CD14-positive monocyte (primary cell): ENCODE results near the gene LTBP4. TPM values are rescaled to one million over a fixed set of nuclear protein-coding genes. Genes with fewer than 3 reads are reported as not detected.

Experiments used
- DNase-seq, 3 donors: peaks; one replicate each; pipeline ENCODE4 v3.0.0-alpha.2; 2011 to 2022
- H2AFZ ChIP-seq: 2 replicates; pipeline ENCODE4 v1.6.0; 2012; ENCODE audit warnings: mild to moderate bottlenecking, low read depth, low read length, inconsistent platforms; ENCODE audit not compliant: insufficient read depth, poor library complexity, severe bottlenecking
- H3K27ac ChIP-seq, 2 donors: 1 replicate in 1 of 2; 2 replicates in 1 of 2; pipeline ENCODE4 v1.5.1; 2012 to 2013; ENCODE audit warnings: low read length in 2 of 2, control low read depth in 1 of 2, inconsistent platforms in 1 of 2, low read depth in 1 of 2, mild to moderate bottlenecking in 1 of 2
- H3K27me3 ChIP-seq, 2 donors: one replicate each; pipeline versions ENCODE4 v1.6.0 to v1.6.1; 2011 to 2013; ENCODE audit warnings: low read length in 2 of 2; ENCODE audit not compliant: control insufficient read depth in 2 of 2, insufficient read depth in 2 of 2
- H3K36me3 ChIP-seq, 2 donors: replicated peaks in 1 of 2; 1 replicate in 1 of 2; 2 replicates in 1 of 2; pipeline versions ENCODE4 v1.5.1 to v1.6.1; 2012 to 2013; ENCODE audit warnings: low read length in 2 of 2, control low read depth in 1 of 2, inconsistent platforms in 1 of 2, mild to moderate bottlenecking in 1 of 2; ENCODE audit not compliant: insufficient read depth in 2 of 2, control insufficient read depth in 1 of 2
- H3K4me1 ChIP-seq, 2 donors: 1 replicate in 1 of 2; 2 replicates in 1 of 2; pipeline versions ENCODE4 v1.5.1 to v1.6.1; 2012 to 2013; ENCODE audit warnings: low read length in 2 of 2, control low read depth in 1 of 2, inconsistent platforms in 1 of 2, mild to moderate bottlenecking in 1 of 2, moderate library complexity in 1 of 2; ENCODE audit not compliant: insufficient read depth in 2 of 2, control insufficient read depth in 1 of 2
- H3K4me2 ChIP-seq: replicated peaks from 2 replicates; pipeline ENCODE3; 2012; ENCODE audit warnings: low read length, moderate library complexity, mild to moderate bottlenecking; ENCODE audit not compliant: poor library complexity, severe bottlenecking; ENCODE audit errors: extremely low read depth
- H3K4me3 ChIP-seq, 3 experiments: fragments of 200-600 bp in 1 of 3; sonication (generic) in 1 of 3; replicated peaks in 1 of 3; 1 replicate in 2 of 3; 2 replicates in 1 of 3; pipeline ENCODE4 v1.5.1; 2011 to 2013; ENCODE audit warnings: low read length in 3 of 3, mild to moderate bottlenecking in 3 of 3, control low read depth in 2 of 3, low read depth in 2 of 3, inconsistent platforms in 1 of 3, moderate library complexity in 1 of 3
- H3K79me2 ChIP-seq: 2 replicates; pipeline ENCODE4 v1.6.0; 2012; ENCODE audit warnings: mild to moderate bottlenecking, control low read depth, inconsistent platforms, low read length, moderate library complexity; ENCODE audit not compliant: insufficient read depth
- H3K9ac ChIP-seq: 2 replicates; pipeline ENCODE4 v1.6.0; 2017; ENCODE audit warnings: low read length, mild to moderate bottlenecking; ENCODE audit not compliant: insufficient read depth, poor library complexity, severe bottlenecking
- H3K9me3 ChIP-seq, 2 donors: replicated peaks in 1 of 2; 1 replicate in 1 of 2; 2 replicates in 1 of 2; pipeline versions ENCODE4 v1.5.1 to v1.6.1; 2012 to 2013; ENCODE audit warnings: low read length in 2 of 2, control low read depth in 1 of 2; ENCODE audit not compliant: control insufficient read depth in 1 of 2, insufficient read depth in 1 of 2
- H4K20me1 ChIP-seq: 2 replicates; pipeline ENCODE4 v1.6.0; 2012; ENCODE audit warnings: mild to moderate bottlenecking, low read length, control low read depth, moderate library complexity; ENCODE audit not compliant: insufficient read depth
- H3K27ac Mint-ChIP-seq, 7 donors: one replicate each; pipeline ENCODE4 v1.8.0; 2020; ENCODE audit warnings: mild to moderate bottlenecking in 7 of 7, mixed read lengths in 7 of 7, moderate library complexity in 6 of 7, inconsistent platforms in 2 of 7
- H3K27me3 Mint-ChIP-seq, 3 donors: one replicate each; pipeline ENCODE4 v1.8.0; 2021 to 2022; ENCODE audit warnings: low read depth in 3 of 3, mild to moderate bottlenecking in 3 of 3, mixed read lengths in 3 of 3, moderate library complexity in 3 of 3, inconsistent platforms in 1 of 3
- H3K36me3 Mint-ChIP-seq, 2 donors: one replicate each; pipeline ENCODE4 v1.8.0; 2020; ENCODE audit warnings: mixed read lengths in 2 of 2, inconsistent platforms in 1 of 2, mild to moderate bottlenecking in 1 of 2
- H3K4me1 Mint-ChIP-seq: one replicate; pipeline ENCODE4 v1.8.0; 2020; ENCODE audit warnings: mild to moderate bottlenecking, mixed read lengths
- H3K4me3 Mint-ChIP-seq, 2 donors: one replicate each; pipeline ENCODE4 v1.8.0; 2020; ENCODE audit warnings: mild to moderate bottlenecking in 2 of 2, mixed read lengths in 2 of 2, moderate library complexity in 1 of 2
- H3K9me3 Mint-ChIP-seq, 7 donors: one replicate each; pipeline ENCODE4 v1.8.0; 2020 to 2022; ENCODE audit warnings: mixed read lengths in 7 of 7, mild to moderate bottlenecking in 6 of 7, moderate library complexity in 6 of 7, inconsistent platforms in 2 of 7
- CTCF ChIP-seq: fragments of 200-600 bp; IDR thresholded peaks from one replicate; pipeline ENCODE4 v1.8.0; 2022; ENCODE audit warnings: antibody characterized with exemption, mild to moderate bottlenecking
- WGBS: methylation state at CpG from one replicate; pipeline ENCODE4 v1.1.5; 2013; ENCODE audit warnings: missing lambda C conversion rate; ENCODE audit not compliant: insufficient coverage; 5-methylcytosine and 5-hydroxymethylcytosine counted together
- intact Hi-C, 2 donors: fragments of 100-400 bp; cut with micrococcal nuclease; formaldehyde crosslinking; loops; one replicate each; pipeline versions ENCODE4 v1.15.0 to v1.15.1; 2023
- polyA plus RNA-seq, 3 donors: library from polyadenylated mRNA; depleted of rRNA in 1 of 3; unstranded in 2 of 3; stranded (reverse) in 1 of 3; fragments of 300-500 nt in 2 of 3; fragments of >200 nt in 1 of 3; fragmentation: Illumina TruSeq in 2 of 3; gene quantifications; 1 replicate in 2 of 3; 2 replicates in 1 of 3; pipeline ENCODE4 v1.2.3, GENCODE V29; 2012 to 2021

LTBP4 gene
- polyA plus RNA-seq, 3 donors: 3.8 to 38.7 (median 8.0) TPM

- H3K36me3 ChIP-seq: no peaks in the 10 kb centered on the region
- 0% methylated on average over 4 of the region's 15 CpGs for WGBS
- TF ChIP-seq CTCF: peak; percentile 20
- H3K27me3 ChIP-seq: peaks cover 54 to 86% of the 10 kb centered on the region in 2 donors
- peak overlapping the region in 1 of 7 donors; percentile 21 for H3K27ac Mint-ChIP-seq
- H3K4me3 ChIP-seq: no peak overlapping the region
- peaks cover 0 to 21% of the 10 kb centered on the region in 2 donors for H3K9me3 ChIP-seq
- peaks cover 17 to 20% of the 10 kb centered on the region in 2 donors for H3K36me3 Mint-ChIP-seq
- no peak overlapping the region for H3K27ac ChIP-seq
- H4K20me1 ChIP-seq: no peaks in the 10 kb centered on the region
- no peak overlapping the region for H3K4me2 ChIP-seq
- intact Hi-C loops: loop anchor here (1.0 to 2.0 kb wide), 3 partner anchors 52 to 70 kb away; no protein-coding TSS in a partner anchor
- H3K9me3 Mint-ChIP-seq: peaks cover 0 to 38% (median 17%) of the 10 kb centered on the region in 7 donors
- no peaks in the 10 kb centered on the region for H3K79me2 ChIP-seq
- H3K4me1 Mint-ChIP-seq: peaks cover 55% of the 10 kb centered on the region
- H3K4me3 Mint-ChIP-seq: peak overlapping the region in 1 of 2 donors; percentile 93
- peaks cover 77 to 97% (median 88%) of the 10 kb centered on the region in 3 donors for H3K27me3 Mint-ChIP-seq
- H3K9ac ChIP-seq: no peak overlapping the region
- H3K4me1 ChIP-seq: peaks cover 37 to 63% of the 10 kb centered on the region in 2 donors
- no peak for DNase-seq
- no peak overlapping the region for H2AFZ ChIP-seq
These were observed 2.3 kb upstream of the LTBP4 start for GRCh38 chr19:40598918-40599307.

DNA sequence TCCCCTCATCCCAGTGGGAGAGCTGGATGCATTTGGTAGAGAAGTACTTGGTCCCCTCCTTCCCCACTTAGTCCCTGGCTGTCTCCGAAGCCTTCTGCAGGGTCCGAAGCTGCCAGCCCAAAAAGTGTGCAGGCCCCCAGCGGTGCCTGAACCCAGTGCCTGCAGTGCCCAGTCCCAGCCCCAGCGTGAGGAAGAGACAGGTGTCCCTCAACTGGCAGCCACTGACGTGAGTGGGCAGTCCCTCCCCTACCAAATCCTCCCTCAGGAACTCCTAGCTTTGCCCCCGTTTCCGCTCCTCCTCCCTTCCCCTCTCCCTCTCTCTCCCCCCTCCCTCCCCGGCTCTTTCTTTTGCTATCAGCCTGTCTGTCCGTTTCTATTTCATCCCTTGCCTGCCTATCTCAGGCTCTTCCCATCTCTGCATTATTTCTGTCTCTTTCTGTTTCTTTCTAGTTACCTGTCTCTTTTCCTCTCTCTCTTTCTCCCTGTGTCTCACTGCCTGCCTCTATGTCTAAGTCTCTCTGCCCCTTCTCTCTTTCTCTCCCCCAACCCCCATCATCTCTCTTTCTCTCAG, 1.8 kb upstream of the LTBP4 start:
- H3K27me3 ChIP-seq: peaks cover 54 to 87% of the 10 kb centered on the region in 2 donors
- no peak for TF ChIP-seq CTCF

More for the DNA sequence above, 1.8 kb upstream of the LTBP4 start:
- peaks cover 77 to 98% (median 88%) of the 10 kb centered on the region in 3 donors for H3K27me3 Mint-ChIP-seq
- no peaks in the 10 kb centered on the region for H3K36me3 ChIP-seq
- peaks cover 17 to 23% of the 10 kb centered on the region in 2 donors for H3K36me3 Mint-ChIP-seq
- H3K4me2 ChIP-seq: no peak overlapping the region
- H3K4me3 Mint-ChIP-seq: peak overlapping the region in 1 of 2 donors; percentile 93
- no peak overlapping the region for H2AFZ ChIP-seq
- H3K79me2 ChIP-seq: no peaks in the 10 kb centered on the region
- H3K27ac Mint-ChIP-seq: peak overlapping the region in 1 of 7 donors; percentile 65
- H4K20me1 ChIP-seq: peaks cover 3% of the 10 kb centered on the region
- peaks cover 56% of the 10 kb centered on the region for H3K4me1 Mint-ChIP-seq
- no peak overlapping the region for H3K4me3 ChIP-seq
- H3K4me1 ChIP-seq: peaks cover 43 to 68% of the 10 kb centered on the region in 2 donors
- H3K9me3 ChIP-seq: peaks cover 0 to 21% of the 10 kb centered on the region in 2 donors
- no peak overlapping the region for H3K9ac ChIP-seq
- H3K9me3 Mint-ChIP-seq: peaks cover 3 to 38% (median 19%) of the 10 kb centered on the region in 7 donors
- intact Hi-C loops: loop anchor here (2.0 kb wide), 2 partner anchors 53 to 59 kb away; no protein-coding TSS in a partner anchor
- no peak overlapping the region for H3K27ac ChIP-seq
- WGBS: 2% methylated on average over 8 of the region's 9 CpGs
- DNase-seq: no peak
